GM21723 (cell line): ENCODE results near the gene CYTH2.
"Not testable (repeated sequence)": the region's sequence is repeated elsewhere in the genome, so short reads cannot be mapped to it uniquely, and the experiment has no call there.

ENCODE experiments used
- ATAC-seq: cut with Tn5 transposase; IDR thresholded peaks from one replicate; pipeline ENCODE4 v1.9.1; 2021; ENCODE audit warnings: mild to moderate bottlenecking, moderate library complexity; ENCODE audit not compliant: unreplicated experiment

Gene CYTH2

DNA sequence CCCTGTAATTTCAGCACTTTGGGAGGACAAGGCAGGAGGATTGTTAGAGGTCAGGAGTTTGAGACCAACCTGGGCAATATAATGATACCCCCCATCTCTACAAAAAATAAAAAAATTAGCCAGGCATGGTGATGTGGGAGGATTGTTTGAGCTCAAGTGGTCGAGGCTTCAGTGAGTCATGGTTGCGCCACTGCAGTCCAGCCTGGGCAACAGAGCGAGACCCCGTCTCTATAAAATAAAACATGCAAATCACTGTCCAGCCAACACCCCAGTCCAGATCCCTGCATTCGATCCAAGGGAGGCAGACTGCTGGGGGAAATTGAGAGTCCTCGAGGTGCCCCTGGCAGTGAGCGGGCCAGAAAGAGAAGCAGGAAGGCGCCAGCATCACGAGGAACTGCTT lies 7.0 kb downstream of the CYTH2 start:
- no peak for ATAC-seq

DNA sequence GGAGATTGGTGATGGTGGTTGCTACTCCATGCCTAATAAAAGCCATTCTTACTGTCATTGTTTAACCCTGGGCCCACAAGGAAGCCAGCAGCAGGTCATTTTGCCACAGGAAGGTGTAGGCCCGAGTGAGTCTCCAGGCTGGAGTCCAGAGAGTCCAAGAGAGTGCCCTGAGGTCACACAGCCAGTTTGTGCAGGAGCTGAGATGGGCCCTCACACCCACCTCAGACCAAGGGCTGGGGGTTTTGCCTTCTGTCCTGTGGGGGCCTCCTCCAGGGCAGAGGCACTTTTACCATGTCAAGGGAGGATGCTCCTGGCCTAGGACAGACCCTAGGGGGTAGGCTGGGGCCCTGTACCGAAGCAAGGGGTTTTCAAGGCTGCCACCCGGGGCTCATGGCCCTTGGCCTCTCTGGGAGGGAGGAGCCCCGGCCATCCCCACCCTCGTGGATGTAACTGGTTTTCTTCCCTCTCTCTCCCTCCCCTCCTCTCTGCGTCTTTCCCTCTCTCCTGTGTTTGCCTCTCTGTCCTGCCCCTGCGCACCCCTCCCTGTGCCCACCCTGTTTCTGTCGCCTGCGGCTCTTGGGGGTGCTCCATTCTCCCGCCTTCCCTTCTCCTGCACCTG lies 8.0 kb downstream of the CYTH2 start:
- no peak for ATAC-seq

DNA sequence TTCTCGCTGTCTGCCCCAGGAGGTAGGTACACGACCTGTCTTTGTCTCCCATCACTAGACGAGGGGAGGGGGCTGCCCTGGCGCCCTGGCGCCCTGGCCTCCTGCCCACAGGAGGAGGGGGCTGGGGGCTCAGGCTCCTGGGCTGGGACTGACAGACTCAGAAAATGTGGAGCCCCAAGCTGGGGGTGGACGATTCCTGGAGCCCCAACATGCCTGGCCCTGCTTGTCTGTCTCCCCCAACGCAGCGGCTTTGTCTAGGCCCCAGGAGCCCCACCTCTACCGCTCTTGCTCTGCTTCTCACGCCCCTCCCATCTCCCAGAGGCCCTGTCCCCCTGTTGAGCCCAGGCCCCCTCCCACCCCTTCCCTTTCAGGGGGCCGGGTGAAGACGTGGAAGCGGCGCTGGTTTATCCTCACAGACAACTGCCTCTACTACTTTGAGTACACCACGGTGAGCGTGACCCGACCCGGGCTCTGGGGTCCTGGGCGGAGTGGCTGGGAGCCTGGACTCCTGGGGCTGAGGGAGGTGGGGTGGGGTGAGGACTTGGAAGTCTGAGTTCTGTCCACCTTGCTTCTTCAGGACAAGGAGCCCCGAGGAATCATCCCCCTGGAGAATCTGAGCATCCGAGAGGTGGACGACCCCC lies 8.6 kb downstream of the CYTH2 start:
- no peak for ATAC-seq

DNA sequence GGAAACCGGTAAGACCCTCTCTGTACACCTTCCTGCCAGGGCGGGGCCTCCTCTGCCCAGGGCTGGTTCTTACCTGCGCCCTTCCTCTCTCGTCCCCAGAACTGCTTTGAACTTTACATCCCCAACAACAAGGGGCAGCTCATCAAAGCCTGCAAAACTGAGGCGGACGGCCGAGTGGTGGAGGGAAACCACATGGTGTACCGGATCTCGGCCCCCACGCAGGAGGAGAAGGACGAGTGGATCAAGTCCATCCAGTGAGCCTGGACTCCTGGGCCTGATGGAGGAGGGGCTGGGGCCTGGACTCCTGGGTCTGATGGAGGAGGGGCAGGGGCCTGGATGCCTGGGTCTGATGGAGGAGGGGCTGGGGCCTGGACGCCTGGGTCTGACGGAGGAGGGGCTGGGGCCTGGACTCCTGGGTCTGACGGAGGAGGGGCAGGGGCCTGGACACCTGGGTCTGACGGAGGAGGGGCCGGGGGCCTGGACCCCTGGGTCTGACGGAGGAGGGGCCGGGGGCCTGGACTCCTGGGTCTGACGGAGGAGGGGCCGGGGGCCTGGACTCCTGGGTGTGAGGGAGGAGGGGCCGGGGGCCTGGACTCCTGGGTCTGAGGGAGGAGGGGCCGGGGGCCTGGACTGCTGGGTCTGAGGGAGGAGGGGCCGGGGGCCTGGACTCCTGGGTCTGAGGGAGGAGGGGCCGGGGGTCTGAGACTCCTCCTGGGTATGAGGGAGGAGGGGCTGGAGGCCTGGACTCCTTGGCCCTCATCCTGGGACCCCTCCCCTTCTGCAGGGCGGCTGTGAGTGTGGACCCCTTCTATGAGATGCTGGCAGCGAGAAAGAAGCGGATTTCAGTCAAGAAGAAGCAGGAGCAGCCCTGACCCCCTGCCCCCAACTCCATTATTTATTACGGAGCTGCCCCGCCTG lies 9.4 kb downstream of the CYTH2 start:
- ATAC-seq: no peak

DNA sequence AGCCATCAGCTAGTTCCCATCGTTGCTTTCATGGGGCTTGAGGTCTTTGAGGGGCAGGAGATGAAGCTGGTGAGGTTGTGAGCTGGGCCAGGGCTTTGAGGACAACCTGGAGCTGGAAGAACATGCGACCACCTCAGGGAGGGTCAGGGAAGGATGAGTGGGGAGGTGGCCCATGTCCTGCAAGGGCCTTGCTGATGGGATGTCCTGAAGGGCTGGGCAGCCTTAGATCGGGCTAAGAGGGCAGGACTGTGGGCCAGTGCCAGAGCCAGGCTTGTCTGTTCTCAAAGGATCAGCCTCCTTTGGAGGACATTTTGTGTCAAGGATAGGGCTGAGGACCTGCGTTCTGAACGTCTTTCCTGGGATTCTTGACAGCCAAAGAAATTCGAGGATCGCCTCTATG lies 10.5 kb downstream of the CYTH2 start:
- no peak for ATAC-seq

DNA sequence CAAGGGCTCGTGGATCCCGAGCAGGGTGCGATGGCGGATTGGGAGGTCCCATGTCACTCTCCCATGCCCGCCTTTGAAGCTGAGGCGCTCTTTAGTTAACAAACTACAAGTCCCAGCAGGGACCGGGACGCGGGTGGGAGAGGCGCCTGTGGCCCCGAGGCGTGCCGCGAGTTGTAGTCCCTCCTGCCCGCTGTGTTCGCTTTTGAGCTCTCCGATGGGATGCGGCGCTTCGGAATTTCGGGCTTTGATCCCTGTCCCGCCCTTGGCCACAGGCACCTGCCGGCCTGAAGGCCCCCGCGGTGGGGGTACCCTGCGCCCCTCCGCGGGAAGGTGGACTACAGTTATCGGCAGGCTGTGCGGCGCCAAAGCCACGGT lies 11.0 kb downstream of the CYTH2 start:
- ATAC-seq: no peak

DNA sequence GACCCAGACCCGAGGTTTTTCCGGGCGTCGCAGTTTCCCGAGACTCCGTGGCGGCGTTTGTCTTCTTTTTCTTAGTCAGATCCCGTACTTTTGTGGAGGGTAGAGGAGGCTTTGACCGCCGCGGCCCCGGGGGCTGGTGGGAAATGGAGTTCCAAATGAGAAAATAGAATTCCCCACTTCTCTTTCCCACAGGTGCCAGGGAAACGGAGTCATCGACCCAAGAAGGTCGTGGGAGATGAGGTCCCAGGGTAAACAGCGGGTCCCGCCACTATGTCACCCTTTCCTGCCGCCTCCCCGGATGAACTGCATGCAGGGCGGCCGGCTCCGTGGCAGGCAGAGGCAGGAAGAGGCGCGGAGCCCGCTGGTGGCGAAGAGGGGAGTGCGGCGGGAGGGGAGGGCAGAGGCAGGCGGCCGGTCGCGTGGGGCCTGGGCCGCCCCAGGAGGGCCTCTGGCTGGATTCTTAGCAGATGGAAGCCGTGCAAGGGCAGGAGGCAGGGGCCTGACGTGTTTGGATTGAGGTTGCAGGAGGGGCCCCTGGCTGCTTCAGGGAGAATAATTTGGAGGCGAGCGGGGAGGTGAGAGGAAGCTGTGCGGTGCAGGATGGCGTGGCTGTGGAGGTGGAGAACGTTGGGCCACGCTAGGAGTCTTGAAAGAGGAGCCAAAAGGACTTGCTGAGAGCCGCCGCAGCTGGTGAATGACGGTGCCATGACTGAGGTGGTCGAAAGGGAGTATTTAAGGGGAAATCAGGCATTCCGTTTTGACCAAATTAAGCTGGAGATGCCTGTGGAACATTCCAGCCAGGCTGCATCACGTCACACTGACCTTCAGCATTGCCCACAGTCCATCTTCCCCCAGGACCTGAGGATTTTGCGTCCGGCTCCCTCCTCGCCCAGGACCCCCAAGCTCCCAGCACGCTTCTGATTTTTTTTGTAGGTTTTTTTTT lies 11.7 kb downstream of the CYTH2 start:
- no peak for ATAC-seq

DNA sequence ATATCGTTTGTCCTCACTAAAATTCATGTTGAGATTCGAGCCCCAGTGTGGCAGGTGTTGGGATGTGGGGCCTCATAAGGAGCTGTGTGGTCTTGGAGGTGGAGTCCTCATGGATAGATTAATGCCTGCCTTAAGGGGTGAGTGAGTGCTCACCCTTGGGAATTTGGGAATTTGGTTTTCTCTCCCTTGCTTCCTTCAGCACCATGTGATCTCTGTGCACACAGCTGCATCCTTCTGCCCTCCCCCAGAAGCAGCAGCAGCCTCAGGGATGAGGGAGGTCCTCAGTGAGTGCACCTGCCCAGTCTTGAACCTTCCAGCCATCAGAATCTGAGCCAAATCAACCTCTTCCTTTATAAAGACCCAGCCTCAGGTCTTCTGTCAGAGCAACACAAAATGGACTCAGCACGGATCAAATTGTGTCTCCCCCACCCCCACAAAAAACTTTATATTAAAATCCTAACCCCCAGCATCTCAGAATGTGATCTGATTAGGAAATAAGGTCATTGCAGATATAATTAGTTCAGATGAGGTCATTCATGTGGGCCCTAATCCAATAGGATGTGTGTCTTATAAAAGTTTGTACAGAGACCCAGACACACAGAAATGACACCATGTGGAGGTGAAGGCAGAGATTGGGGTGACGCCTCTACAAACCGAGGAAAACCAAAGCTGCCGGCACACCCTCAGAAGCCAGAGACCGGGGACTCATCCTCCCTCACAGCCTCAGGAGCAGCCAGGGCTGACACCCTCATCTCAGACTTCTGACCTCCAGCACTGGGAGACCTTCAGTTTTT lies 12.9 kb downstream of the CYTH2 start:
- ATAC-seq: no peak

DNA sequence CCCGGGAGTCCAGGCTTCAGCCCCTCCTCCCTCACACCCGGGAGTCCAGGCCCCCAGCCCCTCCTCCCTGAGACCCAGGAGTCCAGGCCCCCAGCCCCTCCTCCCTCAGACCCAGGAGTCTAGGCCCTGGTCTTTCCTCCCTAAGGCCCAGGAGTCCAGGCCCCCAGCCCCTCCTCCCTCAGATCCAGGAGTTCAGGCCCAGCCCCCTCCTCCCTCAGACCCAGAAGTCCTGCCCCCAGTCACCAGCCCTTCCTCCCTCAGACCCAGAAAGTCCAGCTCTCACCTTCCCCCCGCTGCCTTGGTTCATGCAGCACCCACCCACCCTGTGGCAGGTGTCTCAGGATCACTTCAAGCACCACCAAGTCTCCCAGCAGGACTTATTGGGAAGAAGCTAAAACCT lies 14.1 kb downstream of the CYTH2 start:
- ATAC-seq: no peak

DNA sequence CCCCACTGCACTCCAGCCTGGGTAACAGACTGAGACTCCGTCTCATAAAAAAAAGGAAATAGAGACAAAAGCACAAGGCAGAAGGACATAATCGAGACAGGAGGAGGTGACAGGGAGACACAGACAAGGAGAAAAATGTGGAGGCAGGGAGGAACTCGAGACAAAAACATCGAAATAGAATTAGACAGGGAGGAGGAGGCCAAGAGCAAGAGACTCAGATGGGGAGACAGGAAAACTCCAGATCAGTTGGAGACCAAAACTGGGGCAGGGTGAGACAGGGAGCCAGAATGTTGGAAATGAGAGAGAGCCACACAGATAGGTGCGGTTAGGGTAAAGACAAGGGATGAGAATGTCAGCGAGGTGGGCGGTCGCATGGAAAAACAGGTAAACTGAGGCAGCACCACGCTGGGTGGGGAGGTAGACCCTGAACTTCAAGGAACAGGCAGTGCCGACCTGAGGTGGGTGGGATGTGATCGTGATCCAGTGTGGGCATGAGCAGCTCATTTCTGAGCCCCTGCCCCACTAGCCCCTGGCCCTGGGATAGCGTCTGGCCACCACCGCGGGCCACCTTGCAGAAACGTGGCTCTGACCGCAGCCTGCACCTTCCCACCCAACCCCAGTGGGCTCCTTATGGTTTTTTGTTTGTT lies 15.2 kb downstream of the CYTH2 start:
- no peak for ATAC-seq

DNA sequence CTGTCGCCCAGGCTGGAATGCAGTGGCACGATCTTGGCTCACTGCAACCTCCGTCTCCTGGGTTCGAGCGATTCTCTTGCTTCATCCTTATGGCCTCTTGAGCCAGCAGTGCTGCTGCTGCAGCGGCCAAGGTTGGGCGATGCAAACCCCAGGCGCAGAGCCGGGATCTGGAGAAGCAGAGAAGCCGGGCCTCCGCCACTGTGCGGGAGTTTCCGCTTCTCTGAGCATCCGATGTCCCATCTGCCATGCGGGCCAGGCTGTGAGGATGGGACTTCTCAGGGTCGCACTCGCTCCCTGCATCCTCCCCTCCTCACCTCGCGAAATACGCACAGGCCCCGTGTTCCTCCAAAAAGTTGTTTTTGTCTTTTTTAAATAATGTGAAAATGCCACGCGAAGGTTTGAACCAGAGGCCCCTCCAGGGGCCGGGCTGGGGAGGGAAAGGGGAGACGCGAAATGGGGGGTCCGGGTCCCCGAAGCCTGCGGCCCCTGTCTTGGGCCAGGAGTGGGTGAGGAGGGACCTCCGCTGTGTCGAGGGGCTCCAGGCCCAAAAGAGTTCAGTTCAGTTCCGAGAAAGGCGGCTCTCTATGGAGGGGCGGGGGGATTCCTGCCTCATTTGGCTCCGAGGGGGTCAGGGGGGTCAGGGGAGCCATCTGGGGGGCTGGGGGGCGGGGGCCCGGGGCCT lies 15.9 kb downstream of the CYTH2 start:
- ATAC-seq: no peak

DNA sequence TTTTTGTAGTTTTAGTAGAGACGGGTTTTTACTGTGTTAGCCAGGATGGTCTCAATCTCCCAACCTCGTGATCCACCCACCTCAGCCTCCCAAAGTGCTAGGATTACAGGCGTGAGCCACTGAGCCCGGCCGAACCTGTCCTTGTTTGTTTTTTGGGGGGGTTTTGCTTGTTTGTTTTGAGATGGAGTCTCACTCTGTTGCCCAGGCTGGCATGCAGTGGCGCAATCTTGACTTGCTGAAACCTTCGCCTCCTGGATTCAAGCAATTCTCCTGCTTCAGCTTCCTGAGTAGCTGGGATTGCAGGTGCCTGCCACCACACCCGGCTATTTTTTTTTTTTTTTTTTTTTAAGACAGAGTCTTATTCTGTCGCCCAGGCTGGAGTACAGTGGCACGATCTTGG lies 17.5 kb downstream of the CYTH2 start:
- ATAC-seq: not testable (repeated sequence)

DNA sequence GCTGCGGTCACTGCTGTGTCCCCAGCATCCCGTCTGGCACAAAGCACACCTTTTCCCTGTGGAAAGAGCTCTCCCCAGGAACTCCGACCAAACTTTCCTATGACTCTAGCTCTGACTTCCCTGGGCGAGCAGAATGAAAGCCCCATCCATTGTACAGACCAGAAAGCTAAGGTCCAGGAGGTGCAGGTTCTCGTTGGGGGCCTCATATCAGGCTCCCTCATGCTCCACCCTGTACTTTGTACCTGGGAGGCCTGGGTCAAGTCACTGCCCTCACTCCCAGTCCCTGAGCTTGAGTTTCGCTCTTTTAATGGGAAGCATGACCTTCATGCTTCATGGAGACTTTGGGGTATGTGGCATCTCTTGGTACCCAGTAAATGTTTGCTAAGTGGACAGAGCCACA lies 18.4 kb downstream of the CYTH2 start:
- no peak for ATAC-seq

DNA sequence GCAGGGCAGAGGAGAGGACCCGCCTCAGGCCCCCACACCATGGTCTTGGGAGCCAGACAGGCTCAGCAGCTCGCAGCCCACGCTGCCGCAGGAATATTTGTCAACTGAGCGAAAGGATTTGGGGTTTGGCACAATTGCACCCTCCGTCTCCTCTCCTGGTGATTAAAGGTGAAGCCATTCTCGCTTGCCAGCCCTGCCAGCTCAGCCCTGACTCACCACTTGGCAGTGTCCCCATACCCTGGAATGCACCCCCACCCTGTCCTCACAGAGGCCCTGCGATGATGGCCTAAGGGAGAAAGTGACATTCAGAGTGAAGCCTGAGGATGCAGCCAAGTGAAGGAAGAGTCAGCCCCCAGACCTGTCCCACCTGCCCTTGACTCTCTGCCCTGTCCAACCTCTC lies 18.8 kb downstream of the CYTH2 start:
- no peak for ATAC-seq

DNA sequence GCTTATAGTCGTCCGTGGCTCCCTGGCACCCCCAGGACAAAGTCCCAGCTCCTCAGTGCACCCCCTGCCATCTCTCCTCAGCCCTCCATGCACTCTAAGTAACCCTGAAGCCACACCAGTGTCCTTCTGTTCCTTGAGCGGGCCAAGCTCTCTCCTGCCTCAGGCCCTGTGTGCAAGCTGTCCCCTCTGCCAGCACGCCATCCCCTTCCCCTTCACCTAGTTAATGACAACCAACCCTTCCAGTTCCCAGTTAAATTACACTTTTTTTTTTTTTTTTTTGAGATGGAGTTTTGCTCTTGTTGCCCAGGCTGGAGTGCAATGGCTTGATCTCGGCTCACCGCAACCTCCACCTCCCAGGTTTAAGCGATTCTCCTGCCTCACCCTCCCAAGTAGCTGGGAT lies 19.3 kb downstream of the CYTH2 start:
- not testable (repeated sequence) for ATAC-seq

DNA sequence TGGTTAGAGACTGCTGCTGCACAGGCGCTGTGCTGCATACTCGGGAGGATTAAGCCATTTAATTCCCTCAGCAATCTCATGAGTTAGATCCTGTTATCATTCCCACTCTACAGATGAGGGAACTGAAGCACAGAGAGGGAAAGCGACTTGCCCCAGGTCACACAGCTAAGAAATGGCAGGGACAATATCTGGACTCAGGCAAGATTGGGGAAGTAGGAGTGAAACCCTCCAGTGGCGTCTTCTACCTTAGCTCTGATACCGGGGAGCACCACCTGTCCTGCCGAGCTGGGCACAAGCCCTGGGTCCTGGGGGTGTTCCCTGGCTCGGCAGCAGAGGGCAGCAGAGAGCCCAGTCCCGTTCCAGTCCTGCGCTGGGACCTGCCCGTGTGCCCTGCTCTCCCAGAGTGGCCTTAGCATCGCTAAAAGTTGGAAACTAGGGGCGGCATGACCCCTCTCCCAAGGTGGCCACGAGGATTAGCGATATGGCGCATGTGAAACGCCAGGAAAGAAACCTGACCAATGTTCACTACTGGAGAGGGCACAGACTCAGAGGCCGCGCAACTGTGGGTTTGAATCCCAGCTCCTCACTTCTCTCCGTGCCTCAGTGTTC lies 20.5 kb downstream of the CYTH2 start:
- ATAC-seq: no peak

DNA sequence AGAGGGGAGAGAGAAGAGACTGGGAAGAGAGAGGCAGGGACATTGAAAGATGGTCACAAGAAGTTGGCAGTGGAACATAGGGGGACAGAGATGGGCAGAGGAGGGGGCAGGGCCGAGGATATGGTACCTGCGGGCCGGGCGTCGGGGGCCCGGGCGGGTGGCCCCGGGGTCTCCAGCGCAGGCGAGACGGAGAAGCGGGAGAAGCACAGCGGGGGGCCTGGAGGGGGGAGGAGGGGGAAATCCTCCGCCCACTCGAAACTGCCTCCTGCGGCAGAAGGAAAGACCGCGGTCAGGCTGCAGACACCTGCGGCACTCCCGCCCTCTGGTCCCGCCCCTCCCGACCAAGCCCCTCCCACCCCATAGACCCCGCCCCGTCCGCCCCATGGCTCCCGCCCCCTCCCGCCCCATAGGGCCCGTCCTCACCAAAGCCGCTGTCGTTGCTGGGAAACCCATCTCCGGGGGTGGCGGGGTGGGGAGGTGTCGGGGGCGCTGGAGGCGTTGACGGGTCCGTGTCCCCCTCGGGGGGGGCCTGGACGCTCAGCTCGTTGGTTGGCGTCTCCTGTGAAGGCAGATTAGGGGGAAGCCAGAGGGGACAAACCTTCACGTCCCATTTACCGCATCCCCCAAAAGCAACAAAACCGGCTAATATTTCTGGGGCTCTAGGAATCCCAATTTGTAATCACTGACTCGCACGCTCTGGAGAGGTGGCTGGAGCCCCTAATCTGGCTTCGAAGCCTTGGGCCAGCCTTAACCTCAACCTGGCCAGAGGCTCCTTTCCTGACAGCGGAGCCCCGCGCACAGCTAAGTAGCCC lies 22.0 kb downstream of the CYTH2 start:
- ATAC-seq: no peak

DNA sequence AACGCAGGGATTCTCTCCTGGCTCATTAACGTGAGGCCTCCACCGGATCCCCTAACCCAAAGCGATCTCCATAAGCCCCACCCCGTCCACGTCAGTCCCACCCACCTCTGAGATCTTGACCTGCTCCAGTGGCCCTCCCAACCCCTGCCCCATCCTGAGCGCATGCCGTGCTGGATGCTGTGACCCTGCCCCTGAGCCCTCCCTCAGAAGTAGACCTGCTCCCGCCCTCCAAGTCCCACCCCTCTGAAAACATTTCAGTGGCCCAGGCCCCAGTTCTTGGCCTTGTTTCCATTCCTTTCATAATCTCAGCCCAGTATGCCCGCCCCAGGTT lies 22.6 kb downstream of the CYTH2 start:
- no peak for ATAC-seq
